Ishikawa (cell line): Measurements from ENCODE around the gene CKAP5.

Experiments
- CEBPB ChIP-seq: IDR thresholded peaks from 2 replicates; pipeline ENCODE4 v1.6.1; 2012
- EGR1 ChIP-seq: IDR thresholded peaks from 2 replicates; pipeline ENCODE4 v1.6.1; 2012
- EP300 ChIP-seq: IDR thresholded peaks from 2 replicates; pipeline ENCODE4 v1.6.1; 2012; ENCODE audit warnings: borderline replicate concordance
- FOXM1 ChIP-seq: IDR thresholded peaks from 2 replicates; pipeline ENCODE4 v1.6.1; 2012; ENCODE audit warnings: low read depth, borderline replicate concordance
- MAX ChIP-seq: IDR thresholded peaks from 2 replicates; pipeline ENCODE4 v1.6.1; 2012
- NFIC ChIP-seq: IDR thresholded peaks from 2 replicates; pipeline ENCODE4 v1.6.1; 2012
- RAD21 ChIP-seq: IDR thresholded peaks from 2 replicates; pipeline ENCODE4 v1.6.1; 2012; ENCODE audit warnings: low read depth
- REST ChIP-seq: IDR thresholded peaks from 2 replicates; pipeline ENCODE4 v1.6.1; 2012; ENCODE audit warnings: low read depth, mild to moderate bottlenecking
- TAF1 ChIP-seq: IDR thresholded peaks from 2 replicates; pipeline ENCODE4 v1.6.1; 2012; ENCODE audit warnings: low read depth, mild to moderate bottlenecking
- TCF12 ChIP-seq: IDR thresholded peaks from 2 replicates; pipeline ENCODE4 v1.6.1; 2012; ENCODE audit warnings: low read depth
- YY1 ChIP-seq: IDR thresholded peaks from 2 replicates; pipeline ENCODE4 v1.6.1; 2012; ENCODE audit warnings: low read depth
- ZBTB7A ChIP-seq: IDR thresholded peaks from 2 replicates; pipeline ENCODE4 v1.6.1; 2012; ENCODE audit warnings: low read depth

- TF ChIP-seq FOXM1 (no peak), ZBTB7A (no peak), TAF1 (no peak), EP300 (no peak), RAD21 (no peak), MAX (no peak), TCF12 (no peak), EGR1 (no peak), REST (no peak), YY1 (no peak), NFIC (no peak), CEBPB (no peak)
These were observed 147.5 kb downstream of the CKAP5 start for GRCh38 chr11:46698597-46698996.
